K562 (cell line): ENCODE results near the gene SMCO4. TPM values are rescaled to one million over a fixed set of nuclear protein-coding genes. Genes with fewer than 3 reads are reported as not detected.
A peak's percentile ranks its signal among the peaks of the same experiment; 100 is the strongest.
"Not testable (repeated sequence)": the region's sequence is repeated elsewhere in the genome, so short reads cannot be mapped to it uniquely, and the experiment has no call there.

ENCODE experiments used
- ATAC-seq: fragments of 200-7000 bp; cut with Tn5 transposase; 3 replicates; pipeline ENCODE4 v1.9.1; 2020; ENCODE audit warnings: moderate library complexity
- BruUV-seq: library from RNA; stranded (reverse); fragments of 400-500 nt; replicated peaks from 2 replicates; lab custom pipeline; 2021; lab: Mats Ljungman, UMichigan
- CTCF ChIA-PET: fragments of 300-600 bp; formaldehyde crosslinking; extraction: SDS; loops from one replicate; lab custom pipeline; 2021; ENCODE audit warnings: low intra/inter-chr PET ratio; lab: Yijun Ruan, JAX
- POLR2A ChIA-PET: fragments of 300-600, 350-650 bp; sonication (Branson Sonifier 250); formaldehyde crosslinking; extraction: SDS; loops from one replicate; lab custom pipeline; 2021; ENCODE audit warnings: antibody characterized with exemption, inconsistent platforms; lab: Yijun Ruan, JAX
- DNase-seq, 4 experiments: peaks; one replicate each; pipeline versions ENCODE4 v3.0.0 to v3.0.0-alpha.2; 2011 to 2018; ENCODE audit warnings: low spot score in 3 of 4, mixed read lengths in 3 of 4; ENCODE audit errors: extremely low read depth in 1 of 4
- FAIRE-seq: peaks from 2 replicates; lab custom pipeline; 2011; peaks lifted over from hg19 to GRCh38; lab: Jason Lieb, UNC
- H2AFZ ChIP-seq: 2 replicates; pipeline ENCODE4 v1.6.0; 2011; ENCODE audit warnings: low read depth, low read length, control low read depth, inconsistent platforms
- H3K27ac ChIP-seq: fragments of 200-600 bp; 3 replicates; pipeline ENCODE4 v1.8.0; 2011; ENCODE audit warnings: low read depth, mild to moderate bottlenecking, control low read depth, inconsistent platforms, low read length, moderate library complexity, mixed read lengths; ENCODE audit errors: extremely low read depth
- H3K27me3 ChIP-seq, 2 experiments: fragments of 300-600 bp in 1 of 2; 2 replicates in 1 of 2; 3 replicates in 1 of 2; pipeline versions ENCODE4 v1.6.0 to v1.8.0; 2011; ENCODE audit warnings: inconsistent platforms in 2 of 2, low read length in 2 of 2, mild to moderate bottlenecking in 1 of 2, mixed read lengths in 1 of 2, moderate library complexity in 1 of 2; ENCODE audit not compliant: control insufficient read depth in 2 of 2, insufficient read depth in 2 of 2
- H3K36me3 ChIP-seq: fragments of 300-600 bp; 3 replicates; pipeline ENCODE4 v1.8.0; 2011; ENCODE audit warnings: mild to moderate bottlenecking, low read length, inconsistent platforms; ENCODE audit not compliant: control insufficient read depth, insufficient read depth
- H3K4me1 ChIP-seq, 2 experiments: fragments of 200-600 bp in 1 of 2; replicated peaks in 1 of 2; 2 replicates in 1 of 2; 3 replicates in 1 of 2; pipeline versions ENCODE4 v1.5.1 to v1.8.0; 2011; ENCODE audit warnings: inconsistent platforms in 2 of 2, low read length in 2 of 2, mild to moderate bottlenecking in 1 of 2, mixed read lengths in 1 of 2, moderate library complexity in 1 of 2; ENCODE audit not compliant: control insufficient read depth in 2 of 2, insufficient read depth in 2 of 2
- H3K4me2 ChIP-seq: 2 replicates; pipeline ENCODE4 v1.6.1; 2011; ENCODE audit warnings: low read length, control low read depth, inconsistent platforms, mixed read lengths; ENCODE audit not compliant: insufficient read depth
- H3K4me3 ChIP-seq: fragments of 200-600 bp; sonication (generic), shearing (Covaris generic); 2 replicates; pipeline ENCODE4 v1.5.1; 2016; ENCODE audit warnings: control low read depth, inconsistent platforms
- H3K79me2 ChIP-seq: fragments of 200-600 bp; 3 replicates; pipeline ENCODE4 v1.8.0; 2011; ENCODE audit warnings: low read length, inconsistent platforms; ENCODE audit not compliant: control insufficient read depth, insufficient read depth
- H3K9ac ChIP-seq, 2 experiments: 2 replicates each; pipeline versions ENCODE4 v1.6.0 to v1.6.1; 2011; ENCODE audit warnings: low read depth in 2 of 2, low read length in 2 of 2, control low read depth in 1 of 2, inconsistent platforms in 1 of 2, mild to moderate bottlenecking in 1 of 2, mixed read lengths in 1 of 2; ENCODE audit not compliant: insufficient read depth in 1 of 2
- H3K9me1 ChIP-seq: one replicate; pipeline ENCODE4 v1.6.0; 2011; ENCODE audit warnings: inconsistent platforms, mild to moderate bottlenecking, low read length, moderate library complexity; ENCODE audit not compliant: control insufficient read depth, insufficient read depth
- H3K9me3 ChIP-seq: replicated peaks from 2 replicates; pipeline ENCODE4 v1.5.1; 2011; ENCODE audit warnings: low read depth, low read length, inconsistent platforms; ENCODE audit not compliant: control insufficient read depth, insufficient read depth
- H4K20me1 ChIP-seq: replicated peaks from 2 replicates; pipeline ENCODE4 v1.6.1; 2011; ENCODE audit warnings: low read length, inconsistent platforms, mixed read lengths; ENCODE audit not compliant: control insufficient read depth, insufficient read depth
- HOXB6 ChIP-seq: fragments of 250-450 bp; sonication (Bioruptor Pico); IDR thresholded peaks from 2 replicates; pipeline ENCODE4 v1.5.1; 2022; ENCODE audit warnings: mild to moderate bottlenecking, borderline replicate concordance
- KAT2B ChIP-seq: IDR thresholded peaks from one replicate; pipeline ENCODE4 v1.6.1; 2012; ENCODE audit warnings: low read depth, mild to moderate bottlenecking, control low read depth, inconsistent platforms, low read length, moderate library complexity
- PHF8 ChIP-seq: fragments of 200-600 bp; sonication (generic); IDR thresholded peaks from 2 replicates; pipeline ENCODE4 v1.6.1; 2012; ENCODE audit warnings: mixed run types, mild to moderate bottlenecking, inconsistent platforms, low read length, moderate library complexity, borderline replicate concordance
- ZNF146 ChIP-seq: IDR thresholded peaks from one replicate; pipeline ENCODE4 v1.6.1; 2018; ENCODE audit warnings: missing compliant biosample characterization; ENCODE audit not compliant: unreplicated experiment
- WGBS: fragments of 100-300 bp; shearing (Covaris generic); methylation state at CpG from one replicate; pipeline ENCODE4 v1.1.6; 2016; ENCODE audit warnings: low coverage, mixed read lengths; ENCODE audit not compliant: insufficient coverage; ENCODE audit errors: missing lambda C conversion rate; 5-methylcytosine and 5-hydroxymethylcytosine counted together
- in situ Hi-C: fragments of 300-500 bp; cut with MboI; formaldehyde crosslinking; loops from 4 replicates; pipeline ENCODE4 v1.15.0; 2018; ENCODE audit warnings: inconsistent platforms, mixed read lengths
- intact Hi-C: fragments of 100-400 bp; cut with micrococcal nuclease; formaldehyde crosslinking; loops from 2 replicates; pipeline ENCODE4 v1.14.2; 2022
- polyA plus RNA-seq, 8 experiments: library from polyadenylated mRNA; depleted of rRNA in 4 of 8; stranded (reverse) in 5 of 8; unstranded in 3 of 8; fragments of >200 nt; fragmentation: Nextera tagmentation in 2 of 8; fragmentation: Illumina TruSeq in 1 of 8; extraction: Ambion mirVana in 2 of 8; extraction: Trizol in 1 of 8; gene quantifications; 2 replicates each; pipeline versions ENCODE4 v1.2.1 to v1.2.3, GENCODE V29; 2011 to 2014; ENCODE audit warnings: inconsistent platforms in 1 of 8, missing spikeins in 1 of 8
- total RNA-seq, 7 experiments: library from RNA; depleted of rRNA in 6 of 7; stranded (reverse); fragments of >200 nt in 6 of 7; fragmentation: Illumina TruSeq in 2 of 7; extraction: Trizol in 2 of 7; gene quantifications; 2 replicates each; pipeline versions ENCODE4 v1.2.1 to v1.2.3, GENCODE V29; 2011 to 2021; ENCODE audit warnings: low replicate concordance in 1 of 7

Gene SMCO4
- total and polyA plus RNA-seq, 9 of the 15 experiments (the other 6 are each of a cell fraction or from before 2014, with no cell fraction given) = 1.8 to 27.8 (median 15.3) TPM

- TF ChIP-seq KAT2B (no peak), PHF8 (no peak), HOXB6 (CRISPR knock-in tag) (no peak)
- TF ChIP-seq, all 486 proteins: peak for 0
Observed at GRCh38 chr11:93464927-93465540, 78.2 kb downstream of the SMCO4 start (continued).

DNA sequence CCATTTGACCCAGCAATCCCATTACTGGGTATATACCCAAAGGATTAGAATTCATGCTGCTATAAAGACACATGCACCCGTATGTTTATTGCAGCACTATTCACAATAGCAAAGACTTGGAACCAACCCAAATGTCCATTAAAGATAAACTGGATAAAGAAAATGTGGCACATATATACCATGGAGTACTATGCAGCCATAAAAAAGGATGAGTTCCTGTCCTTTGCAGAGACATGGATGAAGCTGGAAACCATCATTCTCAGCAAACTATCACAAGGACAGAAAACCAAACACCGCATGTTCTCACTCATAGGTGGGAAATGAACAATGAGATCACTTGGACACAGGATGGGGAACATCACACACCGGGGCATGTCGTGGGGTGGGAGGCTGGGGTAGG, 79.5 kb downstream of the SMCO4 start:
- CTCF ChIA-PET, H4K20me1 ChIP-seq, POLR2A ChIA-PET, H3K27me3 ChIP-seq, H3K79me2 ChIP-seq, intact Hi-C loops, DNase-seq, H3K4me1 ChIP-seq, H3K4me3 ChIP-seq, FAIRE-seq, BruUV-seq, H2AFZ ChIP-seq, H3K9me1 ChIP-seq, ATAC-seq, H3K9me3 ChIP-seq, H3K4me2 ChIP-seq, H3K27ac ChIP-seq, H3K36me3 ChIP-seq, H3K9ac ChIP-seq, in situ Hi-C loops: not testable (repeated sequence)
- WGBS = 11% methylated on average over 3 of the region's 4 CpGs
- TF ChIP-seq ZNF146 (CRISPR knock-in tag) = peak; percentile 75
